Measurements from ENCODE around the gene PPAT.
"Not testable (repeated sequence)": the region's sequence is repeated elsewhere in the genome, so short reads cannot be mapped to it uniquely, and the experiment has no call there.

Gene PPAT

DNA sequence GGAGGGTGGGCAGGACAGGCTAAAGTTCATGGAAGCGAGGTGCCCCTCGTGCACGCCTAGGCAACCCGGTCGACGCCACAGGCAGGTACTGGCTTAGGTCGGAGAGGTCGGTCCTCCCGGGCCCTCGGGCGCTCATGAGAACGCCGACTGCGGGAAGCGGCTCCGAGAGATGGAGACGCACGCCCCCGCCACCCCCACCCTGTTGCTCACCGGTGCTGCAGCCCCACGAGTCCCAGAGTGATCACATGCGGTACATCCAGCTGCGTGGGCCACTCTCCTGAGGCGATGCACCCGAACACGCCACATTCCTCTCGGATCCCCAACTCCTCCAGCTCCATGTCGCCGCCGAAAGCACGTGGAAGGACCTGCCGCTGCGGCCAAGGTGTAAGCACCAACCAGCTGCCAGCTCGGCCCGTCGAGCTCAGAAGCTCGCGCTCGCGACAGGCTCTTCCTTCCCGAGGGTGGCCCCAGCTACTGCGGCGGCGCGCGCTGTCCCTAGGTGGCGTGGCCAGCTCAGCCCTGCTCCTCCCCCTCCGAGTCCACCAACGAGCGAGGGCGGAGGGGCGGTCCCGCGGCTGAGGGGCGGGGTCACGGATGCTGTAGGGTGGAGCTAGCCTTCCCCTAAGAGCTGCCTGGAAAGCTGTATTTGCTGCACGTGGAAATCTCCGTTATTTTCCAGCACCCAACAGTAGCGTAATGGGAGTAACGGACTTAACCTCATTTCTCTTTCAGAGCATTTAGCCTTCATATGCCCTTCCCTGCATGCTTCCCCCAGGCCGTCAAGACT lies at the start of gene PPAT:
Gene PPAT, minus strand, starts transcription at position 476 of the 787 bp plus-strand sequence. Its CDS starts 138 bp downstream, at position 338.
- peak within 1 kb of the TSS; percentile 89 for H3K27ac Mint-ChIP-seq
- H3K4me3 Mint-ChIP-seq, result peak within 1 kb of the TSS; percentile 78
- H3K27me3 Mint-ChIP-seq, result no peaks in the 10 kb centered on the region
- H3K9me3 Mint-ChIP-seq, result no peaks in the 10 kb centered on the region
- H3K36me3 Mint-ChIP-seq (ENCODE audit: low read depth), result peaks cover 24% of the 10 kb centered on the region
- intact Hi-C loops (cut with micrococcal nuclease), result loop anchor here (5.0 kb wide), 1 partner anchor 472 kb away; the partner anchor contains the start of gene REST
- peaks cover 34% of the 10 kb centered on the region for H3K4me1 Mint-ChIP-seq (ENCODE audit: low read depth)

DNA sequence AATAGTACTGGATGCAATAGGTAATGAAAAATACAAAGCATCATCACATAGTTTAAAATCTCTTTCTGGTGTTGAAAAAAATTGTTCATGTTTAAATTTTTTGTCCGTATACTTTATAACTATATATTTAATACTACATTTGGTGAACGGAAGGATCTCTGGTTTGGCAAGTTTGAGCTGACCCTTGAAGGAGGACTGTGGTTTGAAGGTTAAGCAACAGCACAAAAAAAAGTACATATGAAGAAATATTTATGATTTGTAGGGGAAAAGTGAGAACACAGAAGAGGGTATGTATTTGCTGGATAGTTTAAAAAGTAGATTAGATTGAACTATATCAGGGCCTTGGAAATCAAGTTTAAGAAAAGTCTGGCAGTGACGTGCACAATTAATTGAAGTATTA lies 45.3 kb upstream of the PPAT start:
- no peaks in the 10 kb centered on the region for H3K9me3 Mint-ChIP-seq
- H3K27ac Mint-ChIP-seq, result no peak overlapping the region
- H3K4me3 Mint-ChIP-seq, result no peak overlapping the region
- H3K27me3 Mint-ChIP-seq, result no peaks in the 10 kb centered on the region
- H3K36me3 Mint-ChIP-seq (ENCODE audit: low read depth), result peaks cover 93% of the 10 kb centered on the region
- H3K4me1 Mint-ChIP-seq (ENCODE audit: low read depth), result no peaks in the 10 kb centered on the region
- intact Hi-C loops (cut with micrococcal nuclease), result loop anchor here (10.0 kb wide), 1 partner anchor 606 kb away; no protein-coding TSS in a partner anchor

DNA sequence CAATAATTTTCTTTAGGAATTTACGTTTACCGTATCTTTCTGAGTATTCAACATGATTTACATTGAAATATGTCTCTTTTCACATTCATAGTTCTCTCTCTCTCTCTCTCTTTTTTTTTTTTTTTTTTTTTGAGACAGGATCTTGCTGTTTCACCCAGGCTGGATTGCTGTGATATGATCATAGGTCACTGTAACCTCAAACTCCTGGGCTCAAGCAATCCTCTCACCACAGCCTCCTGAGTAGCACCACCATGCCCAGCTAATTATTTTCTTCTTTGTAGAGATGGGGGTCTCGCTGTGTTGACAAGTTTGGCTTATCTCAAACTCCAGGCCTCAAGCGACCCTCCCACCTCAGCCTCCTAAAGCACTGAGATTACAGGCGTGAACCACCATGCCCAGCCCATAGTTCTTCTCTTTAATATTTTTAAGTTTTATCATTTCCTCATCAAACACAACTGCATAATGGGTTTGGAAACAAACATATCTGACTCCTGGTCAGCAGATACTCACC lies 41.8 kb upstream of the PPAT start:
- Mint-ChIP-seq H3K4me1 (ENCODE audit: low read depth) (no peaks in the 10 kb centered on the region), H3K27me3 (no peaks in the 10 kb centered on the region), H3K9me3 (no peaks in the 10 kb centered on the region), H3K4me3 (no peak overlapping the region), H3K36me3 (ENCODE audit: low read depth) (peaks cover 98% of the 10 kb centered on the region), H3K27ac (no peak overlapping the region)
- intact Hi-C loops (cut with micrococcal nuclease), result no loop called here

DNA sequence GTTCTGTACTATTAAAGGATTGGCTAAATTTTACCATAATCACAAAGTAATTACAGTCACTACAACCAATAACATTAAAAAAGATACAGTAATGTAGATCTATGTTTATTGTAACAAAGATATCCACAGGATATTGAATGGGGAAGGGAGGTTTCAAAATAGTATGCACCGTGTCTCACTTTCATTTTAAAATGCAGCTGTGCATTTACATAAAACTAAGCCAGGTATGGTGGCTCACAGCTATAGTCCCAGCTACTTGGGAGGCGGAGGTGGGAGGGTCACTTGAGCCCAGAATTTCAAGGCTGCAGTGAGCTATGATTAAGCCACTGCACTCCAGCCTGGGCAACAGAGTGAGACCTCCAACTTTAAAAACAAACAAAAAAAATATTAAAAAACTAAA lies 40.5 kb upstream of the PPAT start:
- H3K9me3 Mint-ChIP-seq, result no peaks in the 10 kb centered on the region
- no peaks in the 10 kb centered on the region for H3K4me1 Mint-ChIP-seq (ENCODE audit: low read depth)
- intact Hi-C loops (cut with micrococcal nuclease), result no loop called here
- no peak overlapping the region for H3K4me3 Mint-ChIP-seq
- H3K27me3 Mint-ChIP-seq, result no peaks in the 10 kb centered on the region
- peaks cover 95% of the 10 kb centered on the region for H3K36me3 Mint-ChIP-seq (ENCODE audit: low read depth)
- no peak overlapping the region for H3K27ac Mint-ChIP-seq

DNA sequence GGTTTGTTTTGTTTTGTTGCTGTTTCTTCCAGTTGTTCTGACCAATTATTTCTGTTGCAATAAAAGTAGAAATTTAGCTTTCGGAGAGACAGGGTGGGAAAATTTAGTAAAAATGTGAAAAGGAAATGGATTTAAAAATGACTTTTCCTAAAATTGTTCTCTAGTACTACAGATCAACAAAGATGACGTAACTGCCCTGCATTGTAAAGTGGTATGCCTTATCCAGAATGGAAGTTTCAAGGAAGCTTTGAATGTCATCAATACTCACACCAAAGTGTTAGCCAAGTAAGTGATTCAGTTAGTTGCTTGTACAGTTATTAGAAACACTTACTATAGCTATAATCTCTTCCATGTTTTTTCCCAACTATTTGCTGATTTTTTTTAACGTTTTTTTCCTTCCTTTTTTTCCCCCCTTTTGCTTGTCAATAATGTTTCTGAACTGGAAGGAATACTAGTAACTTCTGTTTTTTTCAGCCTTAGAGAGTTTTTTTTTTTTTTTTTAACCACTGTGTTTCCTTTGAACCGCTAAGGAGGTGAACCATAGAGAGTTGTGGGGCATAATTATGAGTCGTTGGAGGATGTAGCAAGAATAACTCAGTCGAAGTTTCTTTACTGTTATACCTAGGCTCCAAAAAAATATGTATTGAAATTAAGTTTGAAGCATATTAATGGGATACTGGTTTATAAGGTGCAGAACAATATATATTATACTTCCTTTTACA lies 34.2 kb upstream of the PPAT start:
- intact Hi-C loops (cut with micrococcal nuclease), result loop anchor here (5.0 to 10.0 kb wide), 2 partner anchors 42 to 525 kb away; partner anchors contain the start of gene CEP135
- H3K36me3 Mint-ChIP-seq (ENCODE audit: low read depth), result peaks cover 67% of the 10 kb centered on the region
- no peak overlapping the region for H3K27ac Mint-ChIP-seq
- H3K4me3 Mint-ChIP-seq, result peak overlapping the region; percentile 27
- H3K27me3 Mint-ChIP-seq, result no peaks in the 10 kb centered on the region
- H3K9me3 Mint-ChIP-seq, result no peaks in the 10 kb centered on the region
- H3K4me1 Mint-ChIP-seq (ENCODE audit: low read depth), result peaks cover 39% of the 10 kb centered on the region

DNA sequence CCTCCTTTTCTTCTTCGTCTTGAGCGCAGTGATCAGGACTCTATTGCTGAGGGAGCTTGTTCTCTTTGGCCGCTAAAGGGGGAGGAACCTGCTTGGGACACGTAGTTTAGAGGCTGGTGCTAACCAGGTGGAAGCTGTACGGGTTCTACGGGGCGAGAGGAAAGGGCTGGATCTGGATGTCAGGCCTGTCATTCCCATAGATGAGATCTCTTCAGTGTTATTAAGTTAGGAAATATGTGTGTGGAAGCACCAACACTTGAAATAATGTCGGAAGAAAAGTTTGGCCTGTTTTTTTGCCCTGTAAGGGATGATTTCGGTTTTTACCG lies 32.6 kb upstream of the PPAT start:
- intact Hi-C loops (cut with micrococcal nuclease), result loop anchor here (5.0 to 10.0 kb wide), 2 partner anchors 41 to 523 kb away; partner anchors contain the start of gene CEP135
- Mint-ChIP-seq H3K27me3 (no peaks in the 10 kb centered on the region), H3K27ac (peak overlapping the region; percentile 87), H3K36me3 (ENCODE audit: low read depth) (peaks cover 60% of the 10 kb centered on the region), H3K4me1 (ENCODE audit: low read depth) (peaks cover 44% of the 10 kb centered on the region), H3K9me3 (no peaks in the 10 kb centered on the region), H3K4me3 (peak overlapping the region; percentile 94)

DNA sequence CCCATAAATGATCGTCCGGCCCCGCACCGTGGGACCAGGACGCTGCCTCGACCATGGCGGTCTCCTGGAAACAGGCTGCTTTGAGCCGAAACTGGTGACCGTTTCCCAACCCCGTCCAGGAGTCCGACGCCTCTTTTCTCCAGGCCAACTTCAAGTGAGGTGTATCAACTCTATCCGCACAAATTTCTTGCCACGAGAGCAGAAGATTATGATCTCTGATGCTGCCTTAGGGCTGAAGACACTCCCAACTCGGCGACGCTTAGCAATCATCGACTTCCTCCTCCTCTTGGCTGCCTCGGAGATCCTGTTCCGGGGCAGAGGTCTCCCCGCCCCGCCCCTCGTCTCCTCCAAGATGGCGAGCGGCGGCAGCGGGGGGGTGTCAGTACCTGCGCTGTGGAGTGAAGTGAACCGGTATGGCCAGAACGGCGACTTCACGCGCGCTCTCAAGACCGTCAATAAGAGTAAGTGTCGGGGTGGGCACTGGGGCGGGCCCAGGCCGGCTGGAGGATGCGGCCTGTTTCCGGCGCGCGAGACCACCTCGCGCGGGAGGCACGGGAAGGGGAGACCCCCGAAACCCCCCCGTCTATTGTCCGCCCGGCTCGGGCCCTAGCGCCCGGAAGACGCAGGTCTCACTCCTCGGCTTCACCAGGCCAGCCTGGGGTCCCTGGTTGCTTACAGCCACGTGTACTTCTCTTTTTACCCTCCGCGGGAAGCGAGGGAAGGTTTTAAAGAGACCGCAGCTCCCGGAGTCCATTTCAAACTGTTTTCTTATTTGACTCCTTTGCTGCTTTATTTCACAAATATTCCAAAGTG lies 32.1 kb upstream of the PPAT start, which contains the start of gene SRP72:
Gene SRP72, plus strand, starts transcription at position 334 of the 813 bp plus-strand sequence. Its CDS starts 19 bp downstream, at position 353.
- Mint-ChIP-seq H3K4me3 (peak within 1 kb of the TSS; percentile 94), H3K27ac (peak within 1 kb of the TSS; percentile 87), H3K27me3 (no peaks in the 10 kb centered on the region), H3K36me3 (ENCODE audit: low read depth) (peaks cover 60% of the 10 kb centered on the region), H3K4me1 (ENCODE audit: low read depth) (peaks cover 44% of the 10 kb centered on the region), H3K9me3 (no peaks in the 10 kb centered on the region)
- intact Hi-C loops (cut with micrococcal nuclease), result loop anchor here (1.0 to 10.0 kb wide), 4 partner anchors 31 to 523 kb away; partner anchors contain the start of genes AASDH, CEP135 and PAICS

DNA sequence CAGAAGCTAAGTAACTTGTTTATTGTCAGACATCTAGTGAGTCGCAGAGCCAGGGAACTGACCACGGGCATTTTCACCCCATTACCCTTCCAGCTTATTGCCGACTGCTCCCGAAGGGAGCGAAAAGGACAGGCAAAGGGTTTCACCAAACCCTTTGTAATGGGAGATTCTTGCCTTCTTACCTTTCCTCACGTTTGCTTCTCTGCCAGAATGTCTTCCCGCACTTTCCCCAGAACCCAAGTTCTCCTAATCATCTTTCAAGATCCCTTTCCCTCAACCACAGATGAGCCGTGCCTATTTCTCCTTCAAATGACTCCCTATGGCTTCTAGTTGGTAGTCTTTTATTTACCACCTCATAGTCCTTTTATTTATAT lies 31.5 kb upstream of the PPAT start:
- no peaks in the 10 kb centered on the region for H3K27me3 Mint-ChIP-seq
- H3K9me3 Mint-ChIP-seq, result no peaks in the 10 kb centered on the region
- intact Hi-C loops (cut with micrococcal nuclease), result loop anchor here (1.0 to 10.0 kb wide), 4 partner anchors 31 to 522 kb away; partner anchors contain the start of genes AASDH, CEP135 and PAICS
- peaks cover 60% of the 10 kb centered on the region for H3K36me3 Mint-ChIP-seq (ENCODE audit: low read depth)
- H3K4me1 Mint-ChIP-seq (ENCODE audit: low read depth), result peaks cover 44% of the 10 kb centered on the region
- peak overlapping the region; percentile 94 for H3K4me3 Mint-ChIP-seq
- peak overlapping the region; percentile 87 for H3K27ac Mint-ChIP-seq

DNA sequence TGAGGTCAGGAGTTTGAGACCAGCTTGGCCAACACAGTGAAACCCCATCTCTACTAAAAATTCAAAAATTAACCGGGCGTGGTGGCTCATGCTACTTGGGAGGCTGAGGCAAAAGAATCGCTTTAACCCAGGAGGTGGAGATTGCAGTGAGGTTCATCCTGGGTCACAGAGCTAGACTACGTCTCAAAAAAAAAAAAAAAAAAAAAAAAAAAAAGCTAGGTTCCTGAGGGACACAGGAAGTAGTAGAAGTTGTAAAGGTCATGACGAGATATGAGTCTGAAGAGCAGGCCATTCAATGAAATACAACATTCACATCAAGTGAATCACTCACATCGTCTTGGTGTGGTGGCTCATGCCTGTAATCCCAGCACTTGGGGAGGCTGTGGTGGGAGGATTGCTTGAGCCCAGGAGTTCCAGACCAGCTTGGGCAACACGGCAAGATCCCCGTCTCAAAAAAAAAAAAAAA lies 30.9 kb upstream of the PPAT start:
- H3K27me3 Mint-ChIP-seq, H3K9me3 Mint-ChIP-seq: not testable (repeated sequence)
- Mint-ChIP-seq H3K27ac (peak overlapping the region; percentile 87), H3K36me3 (ENCODE audit: low read depth) (peaks cover 60% of the 10 kb centered on the region), H3K4me3 (peak overlapping the region; percentile 94), H3K4me1 (ENCODE audit: low read depth) (peaks cover 44% of the 10 kb centered on the region)
- intact Hi-C loops (cut with micrococcal nuclease), result loop anchor here (2.0 to 10.0 kb wide), 3 partner anchors 39 to 522 kb away; partner anchors contain the start of genes AASDH and CEP135

DNA sequence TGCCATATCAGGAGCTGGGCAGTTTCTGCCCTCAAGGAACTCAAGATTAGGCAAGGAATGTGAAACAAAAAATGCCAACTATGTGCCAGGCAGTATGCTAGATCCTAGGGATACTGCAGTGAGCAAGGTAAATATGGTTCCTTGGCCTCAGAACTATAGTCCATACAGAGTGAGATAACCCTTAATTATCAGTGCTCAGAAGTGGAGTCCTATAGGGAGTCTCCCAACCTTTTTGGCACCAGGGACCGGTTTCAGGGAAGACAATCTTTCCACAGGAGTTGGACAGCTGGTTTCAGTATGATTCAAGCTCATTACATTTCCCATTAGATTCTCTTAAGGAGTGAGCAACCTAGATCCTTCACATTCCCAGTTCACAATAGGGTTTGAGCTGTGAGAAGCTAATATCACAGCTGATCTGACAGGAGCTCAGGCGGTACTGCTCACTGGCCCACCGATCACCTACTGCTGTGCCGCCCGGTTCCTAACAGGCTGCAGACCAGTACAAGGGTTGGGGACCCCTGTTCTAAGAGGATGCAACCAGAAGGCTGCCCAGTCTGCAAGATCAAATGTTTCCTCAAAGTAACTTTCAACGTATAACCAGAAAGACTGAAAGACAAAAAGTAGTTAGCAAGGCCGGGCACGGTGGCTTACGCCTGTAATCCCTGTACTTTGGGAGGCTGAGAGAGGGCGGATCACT lies 30.3 kb upstream of the PPAT start:
- intact Hi-C loops (cut with micrococcal nuclease), result loop anchor here (2.0 to 10.0 kb wide), 3 partner anchors 38 to 521 kb away; partner anchors contain the start of genes AASDH and CEP135
- Mint-ChIP-seq H3K36me3 (ENCODE audit: low read depth) (peaks cover 64% of the 10 kb centered on the region), H3K27me3 (no peaks in the 10 kb centered on the region), H3K4me3 (peak overlapping the region; percentile 94), H3K4me1 (ENCODE audit: low read depth) (peaks cover 44% of the 10 kb centered on the region), H3K9me3 (no peaks in the 10 kb centered on the region), H3K27ac (peak overlapping the region; percentile 87)

DNA sequence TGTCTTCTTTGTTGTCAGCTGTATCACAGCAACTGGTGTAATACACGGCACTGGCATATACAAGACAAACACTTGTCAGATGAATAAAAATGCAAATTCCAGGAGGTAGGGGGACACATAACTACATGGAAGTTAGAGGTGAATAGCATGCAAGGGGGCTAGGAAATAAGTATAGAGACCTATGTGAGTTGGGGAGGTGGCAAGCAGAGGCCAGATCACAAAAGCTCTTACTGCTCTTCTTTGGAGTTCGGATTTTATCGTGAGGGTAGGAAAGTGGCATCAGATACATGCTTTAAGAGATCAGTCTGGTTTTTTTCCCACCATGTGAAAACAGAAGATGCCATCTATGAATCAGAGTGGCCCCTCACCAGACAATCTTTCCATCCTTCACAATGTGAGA lies 29.2 kb upstream of the PPAT start:
- Mint-ChIP-seq H3K9me3 (no peaks in the 10 kb centered on the region), H3K4me3 (no peak overlapping the region), H3K4me1 (ENCODE audit: low read depth) (peaks cover 35% of the 10 kb centered on the region), H3K36me3 (ENCODE audit: low read depth) (peaks cover 64% of the 10 kb centered on the region), H3K27ac (no peak overlapping the region), H3K27me3 (no peaks in the 10 kb centered on the region)
- intact Hi-C loops (cut with micrococcal nuclease), result loop anchor here (10.0 kb wide), 1 partner anchor 520 kb away; the partner anchor contains the start of gene CEP135

DNA sequence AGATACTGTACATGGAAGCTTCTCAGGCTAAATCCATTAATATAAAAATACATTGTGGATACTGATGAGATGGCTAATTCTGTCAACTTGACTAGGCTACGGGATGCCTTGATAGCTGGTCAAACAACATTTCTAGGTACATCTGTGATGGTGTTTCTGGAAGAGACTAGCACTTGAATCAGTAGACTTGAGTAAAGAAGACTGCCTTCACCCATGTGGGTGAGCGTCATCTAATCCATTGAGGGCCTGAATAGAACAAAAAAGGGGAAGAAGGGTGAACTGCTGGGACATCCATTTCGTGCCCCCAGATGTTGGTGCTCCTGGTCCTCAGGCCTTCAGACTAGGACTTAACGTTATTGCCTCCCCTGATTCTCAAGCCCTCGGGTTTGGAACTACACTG lies 28.3 kb upstream of the PPAT start:
- no peak overlapping the region for H3K4me3 Mint-ChIP-seq
- peaks cover 28% of the 10 kb centered on the region for H3K4me1 Mint-ChIP-seq (ENCODE audit: low read depth)
- H3K36me3 Mint-ChIP-seq (ENCODE audit: low read depth), result peaks cover 67% of the 10 kb centered on the region
- no peaks in the 10 kb centered on the region for H3K9me3 Mint-ChIP-seq
- no peaks in the 10 kb centered on the region for H3K27me3 Mint-ChIP-seq
- H3K27ac Mint-ChIP-seq, result no peak overlapping the region
- intact Hi-C loops (cut with micrococcal nuclease), result loop anchor here (10.0 kb wide), 1 partner anchor 519 kb away; the partner anchor contains the start of gene CEP135
